Loucy (cell line): ENCODE data around the gene KLHL35.

Experiments used
- H2AFZ ChIP-seq: fragments of 200-600 bp; sonication (generic); 2 replicates; pipeline ENCODE4 v1.6.0; 2016; ENCODE audit warnings: antibody characterized with exemption, mild to moderate bottlenecking, low read length, moderate library complexity
- H3F3A ChIP-seq: fragments of 200-600 bp; 2 replicates; pipeline ENCODE4 v1.6.0; 2016; ENCODE audit warnings: antibody characterized with exemption, low read depth, mild to moderate bottlenecking
- H3K27me3 ChIP-seq: fragments of 200-600 bp; sonication (generic); 2 replicates; pipeline ENCODE4 v1.6.1; 2014; ENCODE audit warnings: low read length, mild to moderate bottlenecking; ENCODE audit not compliant: insufficient read depth, poor library complexity, severe bottlenecking
- H3K36me3 ChIP-seq: fragments of 200-600 bp; sonication (generic); 2 replicates; pipeline ENCODE4 v1.6.1; 2016; ENCODE audit warnings: low read length; ENCODE audit not compliant: insufficient read depth
- H3K4me1 ChIP-seq: fragments of 200-600 bp; sonication (generic); 2 replicates; pipeline ENCODE4 v1.5.1; 2014; ENCODE audit warnings: low read length, mild to moderate bottlenecking; ENCODE audit not compliant: insufficient read depth, poor library complexity, severe bottlenecking
- H3K4me2 ChIP-seq: fragments of 200-600 bp; sonication (generic); 2 replicates; pipeline ENCODE4 v1.6.0; 2014; ENCODE audit warnings: antibody characterized with exemption, low read length, low read depth, mild to moderate bottlenecking; ENCODE audit not compliant: poor library complexity, severe bottlenecking
- H3K4me3 ChIP-seq: fragments of 200-600 bp; sonication (generic); 2 replicates; pipeline ENCODE4 v1.5.1; 2014; ENCODE audit warnings: low read length, mild to moderate bottlenecking, mixed read lengths; ENCODE audit not compliant: poor library complexity, severe bottlenecking
- H3K79me2 ChIP-seq: fragments of 200-600 bp; sonication (generic); 2 replicates; pipeline ENCODE4 v1.6.1; 2014; ENCODE audit warnings: low read length; ENCODE audit not compliant: insufficient read depth
- H3K9ac ChIP-seq: fragments of 200-600 bp; sonication (generic); 2 replicates; pipeline ENCODE4 v1.6.0; 2014; ENCODE audit warnings: mild to moderate bottlenecking, low read depth, low read length, moderate library complexity; ENCODE audit not compliant: poor library complexity, severe bottlenecking
- H3K9me2 ChIP-seq: fragments of 200-600 bp; sonication (generic); replicated peaks from 2 replicates; pipeline ENCODE4 v1.6.1; 2016; ENCODE audit warnings: low read depth, low read length, mixed read lengths
- H3K9me3 ChIP-seq: fragments of 200-600 bp; sonication (generic); 2 replicates; pipeline ENCODE4 v1.6.1; 2014; ENCODE audit warnings: mild to moderate bottlenecking, antibody characterized with exemption, low read length, low read depth; ENCODE audit not compliant: insufficient read depth
- H4K20me1 ChIP-seq: fragments of 200-600 bp; sonication (generic); 2 replicates; pipeline ENCODE4 v1.6.0; 2014; ENCODE audit warnings: antibody characterized with exemption, low read length, mild to moderate bottlenecking; ENCODE audit not compliant: insufficient read depth, poor library complexity, severe bottlenecking
- CTCF ChIP-seq: fragments of 200-600 bp; sonication (generic); conservative IDR thresholded peaks from 2 replicates; pipeline ENCODE4 v1.5.1; 2014; ENCODE audit warnings: mild to moderate bottlenecking, antibody characterized with exemption, low read length
- EZH2phosphoT487 ChIP-seq: fragments of 200-600 bp; IDR thresholded peaks from 2 replicates; pipeline ENCODE4 v1.6.1; 2018; ENCODE audit warnings: antibody characterized with exemption, mild to moderate bottlenecking, moderate library complexity, borderline replicate concordance

The KLHL35 gene

DNA sequence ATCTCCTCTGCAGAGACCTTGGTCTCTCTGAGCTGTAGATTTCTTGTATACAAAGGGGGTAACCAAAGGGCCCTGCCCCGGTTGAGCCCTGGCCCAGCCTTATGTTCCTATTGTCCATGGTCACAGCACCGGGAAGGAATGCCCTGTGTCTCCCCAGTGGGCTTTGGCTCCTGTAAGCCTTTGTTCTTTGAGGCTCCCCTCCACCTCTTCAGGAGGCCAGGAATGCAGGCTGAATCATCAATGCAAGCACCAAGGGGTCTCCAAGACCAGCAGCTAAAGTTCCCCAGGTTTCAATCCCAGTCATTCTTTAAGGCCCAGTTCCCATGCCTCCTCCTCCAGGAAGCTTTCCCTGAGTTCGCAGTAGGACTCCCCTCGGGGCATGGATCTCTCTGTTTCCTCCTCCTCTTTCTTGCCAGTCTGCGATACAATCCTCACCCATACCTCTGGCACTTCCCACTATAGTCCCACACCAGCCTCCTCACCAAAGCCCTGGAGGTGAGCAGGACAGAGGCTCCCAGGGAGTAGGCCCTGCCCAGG is 29.2 kb upstream of the KLHL35 start:
- no peaks in the 10 kb centered on the region for H3K9me3 ChIP-seq
- H3K4me3 ChIP-seq, result no peak overlapping the region
- no peaks in the 10 kb centered on the region for H3K27me3 ChIP-seq
- no peaks in the 10 kb centered on the region for H3K9me2 ChIP-seq
- no peaks in the 10 kb centered on the region for H4K20me1 ChIP-seq
- H3F3A ChIP-seq, result no peaks in the 10 kb centered on the region
- H3K4me2 ChIP-seq, result no peak overlapping the region
- no peak overlapping the region for H2AFZ ChIP-seq
- no peaks in the 10 kb centered on the region for H3K79me2 ChIP-seq
- no peaks in the 10 kb centered on the region for H3K4me1 ChIP-seq
- no peaks in the 10 kb centered on the region for H3K36me3 ChIP-seq
- TF ChIP-seq EZH2phosphoT487, result no peak
- TF ChIP-seq CTCF, result no peak
- no peak overlapping the region for H3K9ac ChIP-seq

DNA sequence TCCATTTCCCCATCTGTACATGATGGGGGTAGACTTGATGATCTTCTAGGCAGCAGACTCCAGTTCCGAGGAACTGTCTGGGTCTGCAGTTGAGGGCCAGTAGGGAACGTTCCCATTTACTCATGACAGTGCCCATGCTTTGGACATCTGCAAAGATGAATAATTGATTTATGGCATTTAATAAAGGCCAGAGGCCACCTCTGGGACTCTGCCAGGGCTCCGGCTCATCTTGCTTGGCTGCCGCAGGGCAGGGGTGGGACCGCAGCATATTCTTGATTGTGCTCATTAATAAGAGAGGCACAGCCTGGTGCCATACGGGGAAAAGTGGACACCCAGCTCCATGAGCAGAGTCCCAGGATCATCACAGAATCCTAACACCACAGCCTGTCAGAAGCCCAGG is 28.1 kb upstream of the KLHL35 start:
- no peaks in the 10 kb centered on the region for H3K79me2 ChIP-seq
- no peaks in the 10 kb centered on the region for H3K36me3 ChIP-seq
- TF ChIP-seq EZH2phosphoT487 (no peak), CTCF (no peak)
- no peaks in the 10 kb centered on the region for H3K9me2 ChIP-seq
- no peaks in the 10 kb centered on the region for H3K27me3 ChIP-seq
- H3K4me2 ChIP-seq, result no peak overlapping the region
- no peaks in the 10 kb centered on the region for H3F3A ChIP-seq
- no peak overlapping the region for H2AFZ ChIP-seq
- no peak overlapping the region for H3K4me3 ChIP-seq
- no peaks in the 10 kb centered on the region for H3K4me1 ChIP-seq
- no peak overlapping the region for H3K9ac ChIP-seq
- no peaks in the 10 kb centered on the region for H3K9me3 ChIP-seq
- no peaks in the 10 kb centered on the region for H4K20me1 ChIP-seq

GRCh38 chr11:75456596-75457183 is 23.7 kb upstream of the KLHL35 start:
- no peaks in the 10 kb centered on the region for H3K9me2 ChIP-seq
- no peaks in the 10 kb centered on the region for H3K27me3 ChIP-seq
- H3F3A ChIP-seq, result no peaks in the 10 kb centered on the region
- H3K9ac ChIP-seq, result no peak overlapping the region
- no peaks in the 10 kb centered on the region for H3K79me2 ChIP-seq
- H3K9me3 ChIP-seq, result no peaks in the 10 kb centered on the region
- no peaks in the 10 kb centered on the region for H3K4me1 ChIP-seq
- no peak overlapping the region for H2AFZ ChIP-seq
- H4K20me1 ChIP-seq, result no peaks in the 10 kb centered on the region
- H3K36me3 ChIP-seq, result no peaks in the 10 kb centered on the region
- no peak overlapping the region for H3K4me2 ChIP-seq
- no peak overlapping the region for H3K4me3 ChIP-seq
- TF ChIP-seq CTCF (no peak), EZH2phosphoT487 (no peak)
